Left colon (tissue), 2 donors: Measurements from ENCODE around the gene IGF2BP2. TPM values are rescaled to one million over a fixed set of nuclear protein-coding genes. Genes with fewer than 3 reads are reported as not detected.
"Not testable (repeated sequence)": the region's sequence is repeated elsewhere in the genome, so short reads cannot be mapped to it uniquely, and the experiment has no call there.

Experiments
- ATAC-seq: fragments of 200-7000 bp; cut with Tn5 transposase; one replicate; pipeline ENCODE4 v1.9.1; 2020; ENCODE audit warnings: mild to moderate bottlenecking, moderate library complexity
- DNase-seq, 2 donors: peaks; one replicate each; pipeline ENCODE4 v3.0.0-alpha.2; 2020
- intact Hi-C, 2 donors: fragments of 100-400 bp; cut with DNase I in 1 of 2; cut with micrococcal nuclease in 1 of 2; formaldehyde crosslinking; loops; one replicate each; pipeline versions ENCODE4 v1.11.2 to v1.14.0; 2022; cut with DNase I, micrococcal nuclease
- long read RNA-seq: library from polyadenylated mRNA; unstranded; transcript quantifications from one replicate; pipeline ENCODE4 v2.0.0, GENCODE V29; 2021
- total RNA-seq, 2 donors: library from RNA; stranded (reverse); fragmentation: NEBNext Ultra II Directional; extraction: Animal tissue kit (Norgen Biotek cat#: 25700); gene quantifications; one replicate each; pipeline ENCODE4 v1.2.1, GENCODE V29; 2021
- donor health status: DM: no; HTN: no; CAD: no.
- donor health status: DM: yes; HTN: yes; CAD: no.

IGF2BP2 gene
- 10 to 100 TPM; 48.1 to 73.0 TPM for total RNA-seq
- long read RNA-seq, partial matches to known transcripts: 5 of 17 reads
- long read RNA-seq, other reads (novel, unspliced or antisense): 8 of 17 reads

GRCh38 chr3:185825006-185825638 lies at the start of gene IGF2BP2:
Gene IGF2BP2 (minus strand): TSS chr3:185825042. CDS start chr3:185824960, 82 bp downstream.
- intact Hi-C loops: no loop called here
- ATAC-seq: peak; percentile 77
- peak; percentile 80 to 84 for DNase-seq

- ATAC-seq (no peak), DNase-seq (no peak)
- intact Hi-C loops: no loop called here
Measured at GRCh38 chr3:185874119-185874518, 49.3 kb upstream of the IGF2BP2 start.

GRCh38 chr3:185867650-185868049 lies 42.8 kb upstream of the IGF2BP2 start:
- intact Hi-C loops: no loop called here
- ATAC-seq (no peak), DNase-seq (no peak)

- intact Hi-C loops: no loop called here
- peak; percentile 65 for ATAC-seq
- DNase-seq: no peak
Measured at GRCh38 chr3:185866995-185867394, 42.2 kb upstream of the IGF2BP2 start.

GRCh38 chr3:185866555-185866954 lies 41.7 kb upstream of the IGF2BP2 start:
- DNase-seq: peak in 1 of 2 donors; percentile 29
- peak; percentile 88 for ATAC-seq

GRCh38 chr3:185865247-185865646 lies 40.4 kb upstream of the IGF2BP2 start:
- DNase-seq (no peak), ATAC-seq (no peak)
- intact Hi-C loops: no loop called here

More at GRCh38 chr3:185866555-185866954, 41.7 kb upstream of the IGF2BP2 start:
- intact Hi-C loops: no loop called here

GRCh38 chr3:185864767-185865166 lies 39.9 kb upstream of the IGF2BP2 start:
- DNase-seq: no peak
- intact Hi-C loops: no loop called here
- ATAC-seq: no peak

- intact Hi-C loops: no loop called here
- DNase-seq (no peak), ATAC-seq (no peak)
Measured at GRCh38 chr3:185862920-185863319, 38.1 kb upstream of the IGF2BP2 start.

GRCh38 chr3:185859294-185859972 lies 34.6 kb upstream of the IGF2BP2 start:
- intact Hi-C loops: no loop called here
- DNase-seq: no peak
- ATAC-seq: no peak

GRCh38 chr3:185858502-185859225 lies 33.8 kb upstream of the IGF2BP2 start:
- peak; percentile 68 for ATAC-seq
- intact Hi-C loops: no loop called here
- no peak for DNase-seq

GRCh38 chr3:185857208-185857607 lies 32.4 kb upstream of the IGF2BP2 start:
- ATAC-seq (no peak), DNase-seq (no peak)
- intact Hi-C loops: no loop called here

GRCh38 chr3:185856652-185857051 lies 31.8 kb upstream of the IGF2BP2 start:
- no peak for ATAC-seq
- DNase-seq: no peak
- intact Hi-C loops: no loop called here

- ATAC-seq, intact Hi-C loops, DNase-seq: not testable (repeated sequence)
Measured at GRCh38 chr3:185853771-185854170, 28.9 kb upstream of the IGF2BP2 start.

GRCh38 chr3:185852635-185853034 lies 27.8 kb upstream of the IGF2BP2 start:
- intact Hi-C loops: no loop called here
- DNase-seq (no peak), ATAC-seq (peak; percentile 52)

- ATAC-seq (no peak), DNase-seq (no peak)
- intact Hi-C loops: no loop called here
Measured at GRCh38 chr3:185851959-185852358, 27.1 kb upstream of the IGF2BP2 start.

- intact Hi-C loops: no loop called here
- ATAC-seq (no peak), DNase-seq (no peak)
Measured at GRCh38 chr3:185851046-185851445, 26.2 kb upstream of the IGF2BP2 start.

- intact Hi-C loops: no loop called here
- DNase-seq (no peak), ATAC-seq (no peak)
Measured at GRCh38 chr3:185847506-185847905, 22.7 kb upstream of the IGF2BP2 start.

GRCh38 chr3:185846037-185846436 lies 21.2 kb upstream of the IGF2BP2 start:
- ATAC-seq: no peak
- no peak for DNase-seq
- intact Hi-C loops: no loop called here

- intact Hi-C loops: no loop called here
- DNase-seq (no peak), ATAC-seq (no peak)
Measured at GRCh38 chr3:185844051-185844450, 19.2 kb upstream of the IGF2BP2 start.

- intact Hi-C loops: no loop called here
- ATAC-seq (no peak), DNase-seq (no peak)
Measured at GRCh38 chr3:185843635-185844034, 18.8 kb upstream of the IGF2BP2 start.
